NOMO-1 (cell line): ENCODE measurements around the gene PDE4DIP.
"Not testable (repeated sequence)": the region's sequence is repeated elsewhere in the genome, so short reads cannot be mapped to it uniquely, and the experiment has no call there.

ENCODE experiments used
- DNase-seq, 2 experiments: peaks; one replicate each; lab custom pipeline; 2025; ENCODE audit not compliant: unreplicated experiment in 2 of 2; lab: John Stamatoyannopoulos, UW

Gene PDE4DIP

GRCh38 chr1:148966084-148966483, 121.9 kb downstream of the PDE4DIP start:
- DNase-seq: not testable (repeated sequence)

- not testable (repeated sequence) for DNase-seq
Observed at GRCh38 chr1:148967580-148967979, 123.4 kb downstream of the PDE4DIP start.

GRCh38 chr1:148968682-148969081, 124.5 kb downstream of the PDE4DIP start:
- not testable (repeated sequence) for DNase-seq

GRCh38 chr1:148969126-148969525, 124.9 kb downstream of the PDE4DIP start:
- not testable (repeated sequence) for DNase-seq

- DNase-seq: peak in 1 of 2 experiments; percentile 14
Observed at GRCh38 chr1:148975453-148975852, 131.2 kb downstream of the PDE4DIP start.

GRCh38 chr1:148975866-148976537, 131.8 kb downstream of the PDE4DIP start:
- not testable (repeated sequence) for DNase-seq

- DNase-seq: not testable (repeated sequence)
Observed at GRCh38 chr1:148977785-148978184, 133.6 kb downstream of the PDE4DIP start.

GRCh38 chr1:148989378-148989777, 145.2 kb downstream of the PDE4DIP start:
- not testable (repeated sequence) for DNase-seq

- not testable (repeated sequence) for DNase-seq
Observed at GRCh38 chr1:148990233-148990788, 146.1 kb downstream of the PDE4DIP start.

- DNase-seq: not testable (repeated sequence)
Observed at GRCh38 chr1:148991818-148992217, 147.6 kb downstream of the PDE4DIP start.

GRCh38 chr1:148992364-148992763, 148.1 kb downstream of the PDE4DIP start:
- not testable (repeated sequence) for DNase-seq

- DNase-seq: not testable (repeated sequence)
Observed at GRCh38 chr1:148996449-148997224, 152.4 kb downstream of the PDE4DIP start.

- DNase-seq: not testable (repeated sequence)
Observed at GRCh38 chr1:148997405-148997804, 153.2 kb downstream of the PDE4DIP start.

GRCh38 chr1:149002664-149003063, 158.4 kb downstream of the PDE4DIP start:
- not testable (repeated sequence) for DNase-seq

GRCh38 chr1:149008326-149008725, 164.1 kb downstream of the PDE4DIP start:
- DNase-seq: not testable (repeated sequence)

GRCh38 chr1:149008769-149009168, 164.5 kb downstream of the PDE4DIP start:
- not testable (repeated sequence) for DNase-seq

GRCh38 chr1:149009761-149010160, 165.5 kb downstream of the PDE4DIP start:
- not testable (repeated sequence) for DNase-seq

- DNase-seq: not testable (repeated sequence)
Observed at GRCh38 chr1:149012599-149012998, 168.4 kb downstream of the PDE4DIP start.

GRCh38 chr1:149013513-149013912, 169.3 kb downstream of the PDE4DIP start:
- not testable (repeated sequence) for DNase-seq

- not testable (repeated sequence) for DNase-seq
Observed at GRCh38 chr1:149015522-149015921, 171.3 kb downstream of the PDE4DIP start.

GRCh38 chr1:149016626-149017025, 172.4 kb downstream of the PDE4DIP start:
- DNase-seq: not testable (repeated sequence)
